ENCODE measurements around the gene PPP1R15B. TPM values are rescaled to one million over a fixed set of nuclear protein-coding genes. Genes with fewer than 3 reads are reported as not detected.

Gene PPP1R15B
- total and polyA plus RNA-seq, 4 donors: 13.0 to 54.0 (median 26.1) TPM

DNA sequence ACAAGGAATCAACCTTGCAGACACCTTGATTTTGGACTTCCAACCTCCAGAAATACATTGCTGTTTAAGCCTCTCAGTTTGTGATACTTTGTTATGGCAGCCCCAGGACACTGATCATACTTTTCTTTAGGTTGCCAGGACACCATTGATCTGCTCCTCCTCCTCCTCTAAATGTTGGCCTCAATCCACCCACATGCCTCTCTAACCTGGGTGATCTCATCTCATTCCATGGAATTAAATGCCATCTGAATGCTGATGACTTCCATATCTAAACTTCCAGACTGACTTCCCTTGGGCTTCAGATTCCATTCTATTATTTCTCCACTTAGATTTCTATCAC lies 7.4 kb upstream of the PPP1R15B start:
- DNase-seq (ENCODE audit: low spot score): no peak
- H3K27me3 ChIP-seq (ENCODE audit: control insufficient read depth in 4 of 4, insufficient read depth in 4 of 4, low read length in 3 of 4): no peaks in the 10 kb centered on the region
- H3K4me3 ChIP-seq (ENCODE audit: low read depth in 1 of 3, low read length in 3 of 3): no peak overlapping the region
- peaks cover 14 to 36% (median 22%) of the 10 kb centered on the region in 4 donors for H3K4me1 ChIP-seq (ENCODE audit: control insufficient read depth in 4 of 4, insufficient read depth in 4 of 4, low read length in 3 of 4)
- peaks cover 0 to 4% (median 1%) of the 10 kb centered on the region in 4 donors for H3K36me3 ChIP-seq (ENCODE audit: control insufficient read depth in 4 of 4, insufficient read depth in 3 of 4, low read depth in 1 of 4, low read length in 3 of 4)
- no peaks in the 10 kb centered on the region for H3K9me3 ChIP-seq (ENCODE audit: control insufficient read depth in 4 of 4, low read length in 3 of 4)
- no peak for TF ChIP-seq NR2F2 (IDR thresholded peaks at IDR 0.05)
- peak in 1 of 2 donors; percentile 15 for TF ChIP-seq RXRA (IDR thresholded peaks at IDR 0.05)
- peak in 1 of 2 donors; percentile 64 for TF ChIP-seq JUND (IDR thresholded peaks at IDR 0.05)
- TF ChIP-seq FOXA1 (IDR thresholded peaks at IDR 0.05): no peak
- no peak for TF ChIP-seq HNF4A (conservative IDR thresholded peaks at IDR 0.05)
- TF ChIP-seq CTCF (IDR thresholded peaks at IDR 0.05; ENCODE audit: low read depth, low read length, missing input control): no peak
- TF ChIP-seq ATF3 (IDR thresholded peaks at IDR 0.05): no peak
- no peak for TF ChIP-seq RAD21 (IDR thresholded peaks at IDR 0.05)
- no peak for TF ChIP-seq REST (IDR thresholded peaks at IDR 0.05)
- peak; percentile 75 for TF ChIP-seq YY1 (IDR thresholded peaks at IDR 0.05)
- no peak for TF ChIP-seq SP1 (IDR thresholded peaks at IDR 0.05)
- peak overlapping the region; percentile 54 to 92 for H3K27ac ChIP-seq (ENCODE audit: low read depth in 1 of 2, low read length in 2 of 2)
- H3K9ac ChIP-seq (ENCODE audit: low read depth in 1 of 2, low read length in 2 of 2): no peak overlapping the region

DNA sequence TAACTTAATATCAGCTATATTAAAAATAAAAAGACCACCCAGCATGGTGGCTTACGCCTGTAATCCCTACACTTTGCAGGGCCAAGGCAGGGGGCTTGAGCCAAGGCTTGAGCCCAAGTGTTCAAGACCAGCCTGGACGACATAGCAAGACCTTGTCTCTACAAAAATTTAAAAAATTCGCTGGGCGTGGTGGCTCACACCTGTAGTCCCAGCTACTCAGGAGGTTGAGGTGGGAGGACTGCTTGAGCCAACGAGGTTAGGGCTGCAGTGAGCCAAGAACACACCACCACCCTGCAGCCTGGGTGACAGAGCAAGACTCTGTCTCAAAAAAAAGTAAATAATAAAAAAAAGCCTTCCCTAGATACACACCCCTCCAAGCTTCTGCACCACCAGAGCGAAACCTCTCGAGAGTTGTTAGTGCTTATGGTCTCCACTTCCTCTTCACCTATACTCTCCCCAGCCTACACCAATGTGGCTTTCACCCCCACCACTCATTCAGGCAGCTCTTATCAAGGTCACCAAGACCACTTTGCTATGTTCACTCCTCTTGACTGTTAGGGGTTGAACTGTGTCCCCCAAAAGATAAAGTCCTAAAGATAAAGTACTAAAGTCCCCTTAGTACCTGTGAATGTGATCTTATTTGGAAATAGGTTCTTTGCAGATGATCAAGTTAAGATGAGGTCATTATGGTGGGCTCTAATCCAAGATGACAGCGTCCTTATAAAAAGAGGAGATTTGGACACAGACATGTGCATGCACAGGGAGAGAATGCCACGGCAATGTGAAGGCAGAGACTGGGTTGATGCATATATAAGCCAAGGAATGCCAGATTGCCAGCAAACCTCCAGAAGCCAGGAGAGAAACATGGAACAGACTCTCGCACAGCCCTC lies 6.8 kb upstream of the PPP1R15B start:
- H3K9ac ChIP-seq (ENCODE audit: low read depth in 1 of 2, low read length in 2 of 2): no peak overlapping the region
- peak overlapping the region; percentile 87 to 92 for H3K27ac ChIP-seq (ENCODE audit: low read depth in 1 of 2, low read length in 2 of 2)
- peaks cover 14 to 36% (median 22%) of the 10 kb centered on the region in 4 donors for H3K4me1 ChIP-seq (ENCODE audit: control insufficient read depth in 4 of 4, insufficient read depth in 4 of 4, low read length in 3 of 4)
- no peaks in the 10 kb centered on the region for H3K27me3 ChIP-seq (ENCODE audit: control insufficient read depth in 4 of 4, insufficient read depth in 4 of 4, low read length in 3 of 4)
- H3K9me3 ChIP-seq (ENCODE audit: control insufficient read depth in 4 of 4, low read length in 3 of 4): no peaks in the 10 kb centered on the region
- 81% methylated on average over 10 of the region's 10 CpGs for WGBS
- H3K36me3 ChIP-seq (ENCODE audit: control insufficient read depth in 4 of 4, insufficient read depth in 3 of 4, low read depth in 1 of 4, low read length in 3 of 4): peaks cover 0 to 4% (median 0%) of the 10 kb centered on the region in 4 donors
- no peak overlapping the region for H3K4me3 ChIP-seq (ENCODE audit: low read depth in 1 of 3, low read length in 3 of 3)
- no peak for DNase-seq (ENCODE audit: low spot score)
- TF ChIP-seq RAD21 (IDR thresholded peaks at IDR 0.05) (no peak), TAF1 (conservative IDR thresholded peaks at IDR 0.05) (no peak), YY1 (IDR thresholded peaks at IDR 0.05) (no peak), CTCF (IDR thresholded peaks at IDR 0.05; ENCODE audit: low read depth, low read length, missing input control) (no peak), REST (IDR thresholded peaks at IDR 0.05) (no peak), HNF4A (conservative IDR thresholded peaks at IDR 0.05) (no peak), FOXA2 (IDR thresholded peaks at IDR 0.05) (no peak), GABPA (IDR thresholded peaks at IDR 0.05 in 1 of 2, conservative IDR thresholded peaks at IDR 0.05 in 1 of 2) (no peak), EGR1 (IDR thresholded peaks at IDR 0.05; ENCODE audit: low read depth in 2 of 2) (no peak), SP1 (IDR thresholded peaks at IDR 0.05) (no peak), HNF4G (IDR thresholded peaks at IDR 0.05) (no peak), RXRA (IDR thresholded peaks at IDR 0.05) (no peak)
- TF ChIP-seq, protein P1, sequence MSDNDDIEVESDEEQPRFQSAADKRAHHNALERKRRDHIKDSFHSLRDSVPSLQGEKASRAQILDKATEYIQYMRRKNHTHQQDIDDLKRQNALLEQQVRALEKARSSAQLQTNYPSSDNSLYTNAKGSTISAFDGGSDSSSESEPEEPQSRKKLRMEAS (IDR thresholded peaks at IDR 0.05): no peak
